Duodenal mucosa (tissue), 2 donors: ENCODE results near the gene SLC44A2.

ENCODE experiments used
- H3K27ac ChIP-seq: one replicate; pipeline ENCODE4 v1.7.0; 2013; ENCODE audit warnings: low read depth, low read length
- H3K27me3 ChIP-seq, 2 donors: one replicate each; pipeline ENCODE4 v1.7.0; 2013; ENCODE audit warnings: low read length in 2 of 2, control low read depth in 1 of 2; ENCODE audit not compliant: insufficient read depth in 2 of 2, control insufficient read depth in 1 of 2
- H3K36me3 ChIP-seq, 2 donors: one replicate each; pipeline ENCODE4 v1.7.0; 2013; ENCODE audit warnings: low read length in 2 of 2, control low read depth in 1 of 2; ENCODE audit not compliant: insufficient read depth in 2 of 2, control insufficient read depth in 1 of 2
- H3K4me1 ChIP-seq, 2 donors: one replicate each; pipeline ENCODE4 v1.7.0; 2013; ENCODE audit warnings: low read length in 2 of 2, control low read depth in 1 of 2; ENCODE audit not compliant: insufficient read depth in 2 of 2, control insufficient read depth in 1 of 2
- H3K4me3 ChIP-seq, 2 donors: one replicate each; pipeline ENCODE4 v1.7.0; 2013; ENCODE audit warnings: low read length in 2 of 2, low read depth in 1 of 2
- H3K9ac ChIP-seq, 2 donors: one replicate each; pipeline ENCODE4 v1.7.0; 2013; ENCODE audit warnings: low read length in 2 of 2, low read depth in 1 of 2
- H3K9me3 ChIP-seq, 2 donors: one replicate each; pipeline ENCODE4 v1.7.0; 2013; ENCODE audit warnings: low read length in 2 of 2, control low read depth in 1 of 2; ENCODE audit not compliant: control insufficient read depth in 1 of 2

SLC44A2 gene

GRCh38 chr19:10646456-10647159, 21.3 kb downstream of the SLC44A2 start:
- no peak overlapping the region for H3K27ac ChIP-seq

DNA sequence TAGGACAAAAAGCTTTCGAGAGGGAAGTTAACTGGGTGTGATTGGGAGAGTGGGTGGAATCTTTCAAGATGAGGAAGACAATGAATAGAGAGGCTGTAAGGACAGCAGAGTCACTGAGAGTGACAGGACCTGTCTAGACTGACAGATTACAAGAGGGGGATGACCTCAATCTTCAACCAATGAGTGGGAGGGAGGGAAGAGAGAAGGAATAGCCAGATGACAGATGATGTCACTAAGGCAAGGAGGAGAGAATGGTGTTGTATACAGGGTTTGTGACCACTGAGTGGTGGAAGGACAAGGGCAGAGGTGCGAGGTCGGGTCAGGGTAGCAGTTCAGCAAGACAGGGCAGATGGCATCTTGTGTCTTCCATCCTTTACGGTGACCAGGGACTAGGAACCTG, 23.0 kb downstream of the SLC44A2 start:
- H3K4me1 ChIP-seq: peaks cover 6 to 22% of the 10 kb centered on the region in 2 donors
- no peak overlapping the region for H3K9ac ChIP-seq
- H3K27me3 ChIP-seq: no peaks in the 10 kb centered on the region
- H3K4me3 ChIP-seq: no peak overlapping the region
- H3K27ac ChIP-seq: no peak overlapping the region
- H3K9me3 ChIP-seq: no peaks in the 10 kb centered on the region
- peaks cover 0 to 10% of the 10 kb centered on the region in 2 donors for H3K36me3 ChIP-seq

More at GRCh38 chr19:10646456-10647159, 21.3 kb downstream of the SLC44A2 start:
- H3K27me3 ChIP-seq: no peaks in the 10 kb centered on the region
- no peaks in the 10 kb centered on the region for H3K9me3 ChIP-seq
- H3K4me1 ChIP-seq: peaks cover 0 to 8% of the 10 kb centered on the region in 2 donors
- no peak overlapping the region for H3K9ac ChIP-seq
- no peak overlapping the region for H3K4me3 ChIP-seq
- H3K36me3 ChIP-seq: peaks cover 0 to 18% of the 10 kb centered on the region in 2 donors

- H3K27ac ChIP-seq: no peak overlapping the region
- no peak overlapping the region for H3K9ac ChIP-seq
- H3K9me3 ChIP-seq: no peaks in the 10 kb centered on the region
- H3K4me3 ChIP-seq: no peak overlapping the region
- peaks cover 0 to 7% of the 10 kb centered on the region in 2 donors for H3K36me3 ChIP-seq
- H3K27me3 ChIP-seq: no peaks in the 10 kb centered on the region
- peaks cover 18 to 34% of the 10 kb centered on the region in 2 donors for H3K4me1 ChIP-seq
Observed at GRCh38 chr19:10651851-10652250, 26.5 kb downstream of the SLC44A2 start.

- H3K27ac ChIP-seq: peak overlapping the region; percentile 98
- H3K4me3 ChIP-seq: peak overlapping the region; percentile 82 to 91
- peaks cover 0 to 7% of the 10 kb centered on the region in 2 donors for H3K36me3 ChIP-seq
- peak overlapping the region; percentile 98 to 99 for H3K9ac ChIP-seq
- peaks cover 18 to 34% of the 10 kb centered on the region in 2 donors for H3K4me1 ChIP-seq
- H3K27me3 ChIP-seq: no peaks in the 10 kb centered on the region
- no peaks in the 10 kb centered on the region for H3K9me3 ChIP-seq
Observed at GRCh38 chr19:10653482-10653731, 28.1 kb downstream of the SLC44A2 start.

GRCh38 chr19:10653732-10654609, 28.6 kb downstream of the SLC44A2 start, which contains the start of gene ILF3:
ILF3 (plus strand) TSS chr19:10654346; CDS start chr19:10670606, 16,260 bp downstream.
- no peaks in the 10 kb centered on the region for H3K9me3 ChIP-seq
- peaks cover 18 to 34% of the 10 kb centered on the region in 2 donors for H3K4me1 ChIP-seq
- H3K27ac ChIP-seq: peak within 1 kb of the TSS; percentile 98
- H3K4me3 ChIP-seq: peak within 1 kb of the TSS; percentile 82 to 91
- H3K36me3 ChIP-seq: peaks cover 0 to 7% of the 10 kb centered on the region in 2 donors
- H3K27me3 ChIP-seq: no peaks in the 10 kb centered on the region
- H3K9ac ChIP-seq: peak within 1 kb of the TSS; percentile 98 to 99

- H3K36me3 ChIP-seq: peaks cover 0 to 7% of the 10 kb centered on the region in 2 donors
- peak overlapping the region; percentile 80 to 81 for H3K9ac ChIP-seq
- no peaks in the 10 kb centered on the region for H3K9me3 ChIP-seq
- peak overlapping the region; percentile 88 for H3K27ac ChIP-seq
- H3K4me3 ChIP-seq: peak overlapping the region; percentile 70 to 79
- peaks cover 20 to 34% of the 10 kb centered on the region in 2 donors for H3K4me1 ChIP-seq
- no peaks in the 10 kb centered on the region for H3K27me3 ChIP-seq
Observed at GRCh38 chr19:10654610-10655456, 29.5 kb downstream of the SLC44A2 start.

DNA sequence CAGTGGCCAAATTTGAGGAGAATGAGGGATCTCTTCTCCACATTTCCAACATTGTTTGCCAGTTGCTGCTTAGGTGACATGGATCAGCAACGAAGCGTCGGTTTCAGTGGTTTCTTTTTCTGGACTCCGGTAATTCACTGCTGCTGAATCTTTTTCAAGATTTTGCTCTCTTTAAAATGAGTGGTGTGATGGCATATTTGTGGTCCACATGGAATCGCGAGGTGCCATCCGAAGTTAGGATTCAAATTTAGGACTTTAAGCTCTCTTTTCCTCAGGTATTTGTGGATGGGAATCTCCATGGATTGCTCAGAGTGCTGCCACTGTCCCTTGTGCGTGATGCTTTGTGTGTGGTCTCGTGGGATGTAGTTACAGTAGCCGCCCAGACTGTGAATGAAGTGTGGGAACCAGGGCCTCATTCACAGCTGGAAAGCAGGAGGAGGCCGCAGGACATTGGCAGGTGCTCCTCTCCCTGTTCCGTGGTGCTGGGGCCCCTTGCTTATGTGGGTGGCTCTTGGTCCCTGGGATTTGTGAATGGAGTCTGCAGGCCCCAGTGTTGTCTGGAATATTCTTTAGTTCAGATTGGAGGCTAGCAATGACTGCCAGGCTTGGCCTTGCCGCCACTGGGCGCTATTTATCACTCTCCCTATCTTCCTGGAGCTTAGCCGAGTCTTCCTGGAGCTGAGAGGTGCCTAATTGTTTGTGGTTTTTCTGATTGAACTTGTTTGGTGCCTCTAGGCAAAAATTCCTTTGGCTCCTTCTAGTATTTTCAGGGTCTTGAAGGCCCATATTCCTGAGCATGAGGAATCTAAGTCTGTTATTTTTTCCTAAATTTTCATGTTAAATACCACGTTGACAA, 30.3 kb downstream of the SLC44A2 start:
- Histone ChIP-seq H3K9me3 (no peaks in the 10 kb centered on the region), H3K27me3 (no peaks in the 10 kb centered on the region), H3K27ac (peak overlapping the region; percentile 41), H3K9ac (peak overlapping the region; percentile 80 to 81), H3K36me3 (peaks cover 0 to 10% of the 10 kb centered on the region in 2 donors), H3K4me1 (peaks cover 25 to 34% of the 10 kb centered on the region in 2 donors), H3K4me3 (peak overlapping the region; percentile 70 to 79)

DNA sequence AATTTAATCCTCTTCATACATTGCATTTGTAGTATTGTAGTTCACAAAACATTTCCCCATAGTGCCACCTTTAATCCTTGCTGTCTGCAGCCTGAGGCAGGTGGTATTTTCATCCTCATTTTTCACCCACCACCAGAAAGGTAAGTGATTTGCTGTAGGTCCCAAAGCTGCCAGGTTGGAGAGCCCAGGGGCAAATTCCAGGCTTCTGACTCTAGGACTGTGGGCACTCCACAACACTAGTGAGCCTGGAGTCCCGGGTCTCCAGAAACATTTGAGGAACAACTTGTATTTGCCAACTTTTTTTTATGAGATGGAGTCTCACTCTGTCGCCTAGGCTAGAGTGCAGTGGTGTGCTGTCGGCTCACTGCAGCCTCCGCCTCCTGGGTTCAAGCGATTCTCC, 35.0 kb downstream of the SLC44A2 start:
- Histone ChIP-seq H3K4me1 (peaks cover 28 to 29% of the 10 kb centered on the region in 2 donors), H3K9ac (no peak overlapping the region), H3K27me3 (no peaks in the 10 kb centered on the region), H3K4me3 (no peak overlapping the region), H3K9me3 (no peaks in the 10 kb centered on the region), H3K27ac (no peak overlapping the region), H3K36me3 (peaks cover 0 to 16% of the 10 kb centered on the region in 2 donors)

DNA sequence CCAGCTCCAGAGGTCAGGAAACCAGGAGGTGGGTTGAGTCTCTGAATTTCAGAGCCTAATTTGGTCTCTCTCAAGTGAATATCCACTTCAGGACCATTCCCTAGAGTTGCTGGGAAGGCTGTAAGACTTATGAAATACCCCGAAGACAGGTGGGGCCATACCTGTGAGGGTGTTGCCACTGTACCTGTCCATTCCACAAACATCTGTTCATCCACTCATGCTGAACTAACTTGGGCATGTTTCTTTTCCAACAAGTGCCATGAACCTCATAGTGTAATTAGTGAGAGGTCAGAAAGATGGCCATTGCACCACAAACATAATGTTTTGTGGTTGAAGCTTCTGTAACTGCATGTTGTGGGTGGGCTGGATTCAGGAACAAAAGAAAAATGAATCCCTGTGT, 36.6 kb downstream of the SLC44A2 start:
- no peak overlapping the region for H3K9ac ChIP-seq

More for the DNA sequence above, 36.6 kb downstream of the SLC44A2 start:
- Histone ChIP-seq H3K4me3 (no peak overlapping the region), H3K27ac (no peak overlapping the region), H3K27me3 (no peaks in the 10 kb centered on the region), H3K9me3 (no peaks in the 10 kb centered on the region), H3K36me3 (peaks cover 0 to 16% of the 10 kb centered on the region in 2 donors), H3K4me1 (peaks cover 16 to 20% of the 10 kb centered on the region in 2 donors)
